Skeletal muscle tissue (tissue), 4 donors: ENCODE measurements around the gene ATPAF2. TPM values are rescaled to one million over a fixed set of nuclear protein-coding genes. Genes with fewer than 3 reads are reported as not detected.

ENCODE experiments used
- H3K27ac ChIP-seq: one replicate; pipeline ENCODE4 v1.7.0; 2013; ENCODE audit warnings: mild to moderate bottlenecking, low read depth, low read length, inconsistent platforms
- H3K27me3 ChIP-seq, 3 donors: one replicate each; pipeline ENCODE4 v1.7.0; 2013; ENCODE audit warnings: low read length in 3 of 3; ENCODE audit not compliant: control insufficient read depth in 3 of 3, insufficient read depth in 3 of 3
- H3K36me3 ChIP-seq, 3 donors: one replicate each; pipeline ENCODE4 v1.7.0; 2013; ENCODE audit warnings: low read length in 3 of 3; ENCODE audit not compliant: control insufficient read depth in 3 of 3, insufficient read depth in 3 of 3
- H3K4me1 ChIP-seq, 3 donors: one replicate each; pipeline ENCODE4 v1.7.0; 2013; ENCODE audit warnings: low read length in 3 of 3, mild to moderate bottlenecking in 3 of 3; ENCODE audit not compliant: control insufficient read depth in 3 of 3, insufficient read depth in 3 of 3
- H3K4me3 ChIP-seq, 3 donors: one replicate each; pipeline ENCODE4 v1.7.0; 2013; ENCODE audit warnings: low read length in 3 of 3
- H3K9ac ChIP-seq, 3 donors: one replicate each; pipeline ENCODE4 v1.7.0; 2013; ENCODE audit warnings: low read length in 3 of 3, mild to moderate bottlenecking in 3 of 3, moderate library complexity in 2 of 3, low read depth in 1 of 3
- H3K9me3 ChIP-seq, 3 donors: one replicate each; pipeline ENCODE4 v1.7.0; 2013; ENCODE audit warnings: low read length in 3 of 3; ENCODE audit not compliant: control insufficient read depth in 3 of 3
- total RNA-seq: library from RNA; depleted of rRNA; stranded (reverse); fragments of >200 nt; gene quantifications from one replicate; pipeline ENCODE4 v1.2.3, GENCODE V29; 2014
- donor health status: Osteomylitis.

Gene ATPAF2
- total RNA-seq, 1 donor from 2014 or later = 19.3 TPM

- Histone ChIP-seq H3K9me3 (no peaks in the 10 kb centered on the region), H3K4me1 (peaks cover 7 to 17% (median 9%) of the 10 kb centered on the region in 3 donors), H3K27ac (no peak overlapping the region), H3K4me3 (no peak overlapping the region), H3K36me3 (peaks cover 7 to 27% (median 27%) of the 10 kb centered on the region in 3 donors), H3K9ac (no peak overlapping the region), H3K27me3 (no peaks in the 10 kb centered on the region)
These were observed 27.9 kb upstream of the ATPAF2 start for GRCh38 chr17:18066866-18067265.

- Histone ChIP-seq H3K4me3 (no peak overlapping the region), H3K9ac (no peak overlapping the region), H3K36me3 (peaks cover 17 to 37% (median 37%) of the 10 kb centered on the region in 3 donors), H3K4me1 (peaks cover under 1 to 11% (median 5%) of the 10 kb centered on the region in 3 donors), H3K27me3 (no peaks in the 10 kb centered on the region), H3K27ac (no peak overlapping the region), H3K9me3 (no peaks in the 10 kb centered on the region)
These were observed 26.6 kb upstream of the ATPAF2 start for GRCh38 chr17:18065546-18065945.

GRCh38 chr17:18064053-18064452, 25.1 kb upstream of the ATPAF2 start:
- peaks cover 21 to 45% (median 42%) of the 10 kb centered on the region in 3 donors for H3K36me3 ChIP-seq

GRCh38 chr17:18059283-18059682, 20.3 kb upstream of the ATPAF2 start:
- no peak overlapping the region for H3K27ac ChIP-seq
- peaks cover 0 to 7% (median under 1%) of the 10 kb centered on the region in 3 donors for H3K4me1 ChIP-seq
- no peaks in the 10 kb centered on the region for H3K27me3 ChIP-seq
- no peak overlapping the region for H3K9ac ChIP-seq
- peaks cover 28 to 43% (median 42%) of the 10 kb centered on the region in 3 donors for H3K36me3 ChIP-seq
- no peak overlapping the region for H3K4me3 ChIP-seq
- H3K9me3 ChIP-seq = no peaks in the 10 kb centered on the region

More at GRCh38 chr17:18064053-18064452, 25.1 kb upstream of the ATPAF2 start:
- no peak overlapping the region for H3K9ac ChIP-seq
- H3K4me1 ChIP-seq = peaks cover 0 to 11% (median 5%) of the 10 kb centered on the region in 3 donors
- no peaks in the 10 kb centered on the region for H3K27me3 ChIP-seq
- no peak overlapping the region for H3K4me3 ChIP-seq
- H3K27ac ChIP-seq = peak overlapping the region; percentile 90
- H3K9me3 ChIP-seq = no peaks in the 10 kb centered on the region

- H3K9me3 ChIP-seq = no peaks in the 10 kb centered on the region
- no peak overlapping the region for H3K9ac ChIP-seq
- no peaks in the 10 kb centered on the region for H3K4me1 ChIP-seq
- no peak overlapping the region for H3K4me3 ChIP-seq
- no peak overlapping the region for H3K27ac ChIP-seq
- peaks cover 27 to 39% (median 33%) of the 10 kb centered on the region in 3 donors for H3K36me3 ChIP-seq
- no peaks in the 10 kb centered on the region for H3K27me3 ChIP-seq
These were observed 17.2 kb upstream of the ATPAF2 start for GRCh38 chr17:18056214-18056613.

- H3K4me1 ChIP-seq = no peaks in the 10 kb centered on the region
- H3K9me3 ChIP-seq = no peaks in the 10 kb centered on the region
- peaks cover 24 to 35% (median 29%) of the 10 kb centered on the region in 3 donors for H3K36me3 ChIP-seq
- H3K4me3 ChIP-seq = no peak overlapping the region
- H3K27ac ChIP-seq = no peak overlapping the region
- no peaks in the 10 kb centered on the region for H3K27me3 ChIP-seq
- H3K9ac ChIP-seq = no peak overlapping the region
These were observed 16.6 kb upstream of the ATPAF2 start for GRCh38 chr17:18055597-18055996.

DNA sequence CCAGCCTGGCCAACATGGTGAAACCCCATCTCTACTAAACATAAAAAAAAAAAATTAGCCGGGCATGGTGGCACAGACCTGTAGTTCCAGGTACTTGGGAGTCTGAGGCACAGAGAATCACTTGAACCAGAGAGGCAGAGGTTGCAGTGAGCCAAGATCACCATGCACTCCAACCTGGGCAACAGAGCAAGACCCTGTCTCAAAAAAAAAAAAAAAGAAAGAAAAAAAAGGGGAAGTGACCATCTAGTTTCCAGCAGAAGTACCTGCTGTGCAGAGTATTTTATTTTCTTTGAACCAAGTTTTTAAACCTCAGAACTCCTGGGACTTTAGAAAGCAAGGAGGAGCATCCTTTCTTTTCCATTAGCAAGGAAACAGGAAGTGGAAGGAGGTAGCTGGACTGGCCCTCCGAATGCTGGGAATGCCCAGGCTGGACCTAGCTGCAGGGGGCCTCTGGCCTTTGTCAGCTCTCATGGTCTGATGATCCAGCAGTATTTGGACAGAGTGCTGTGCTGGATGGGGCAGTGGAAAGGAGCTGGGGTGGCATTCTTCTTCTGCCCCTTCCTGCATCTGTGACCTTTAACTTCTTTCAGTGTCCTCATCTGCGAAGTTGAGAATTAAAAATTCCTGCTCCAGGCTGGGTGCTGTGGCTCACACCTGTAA, 6.9 kb upstream of the ATPAF2 start:
- no peaks in the 10 kb centered on the region for H3K27me3 ChIP-seq
- H3K4me1 ChIP-seq = peaks cover 5 to 30% (median 11%) of the 10 kb centered on the region in 3 donors
- H3K9me3 ChIP-seq = no peaks in the 10 kb centered on the region
- H3K4me3 ChIP-seq = no peak overlapping the region
- peaks cover 10 to 20% (median 20%) of the 10 kb centered on the region in 3 donors for H3K36me3 ChIP-seq
- no peak overlapping the region for H3K9ac ChIP-seq
- no peak overlapping the region for H3K27ac ChIP-seq

DNA sequence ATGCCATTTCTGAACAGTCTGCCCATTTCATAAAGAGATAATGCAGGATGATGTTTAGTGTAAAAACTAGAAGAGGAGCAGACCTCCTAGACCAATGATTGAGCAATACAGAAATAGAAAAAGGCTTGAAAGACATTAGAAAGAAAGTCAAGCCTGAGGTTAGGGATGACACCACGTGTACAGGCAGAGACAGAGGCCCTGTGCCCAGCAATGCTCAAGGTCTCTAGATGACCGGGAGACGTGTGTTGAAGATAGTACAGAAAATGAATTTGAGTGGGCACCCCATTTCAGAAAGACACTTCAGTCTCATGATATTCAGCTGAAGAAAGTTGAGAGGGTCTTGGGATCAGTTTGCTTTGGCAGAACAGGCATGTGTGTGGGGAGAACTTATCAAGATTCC, 5.6 kb upstream of the ATPAF2 start:
- H3K36me3 ChIP-seq = peaks cover 10 to 20% (median 20%) of the 10 kb centered on the region in 3 donors
- no peaks in the 10 kb centered on the region for H3K27me3 ChIP-seq
- H3K9me3 ChIP-seq = no peaks in the 10 kb centered on the region
- H3K27ac ChIP-seq = no peak overlapping the region
- no peak overlapping the region for H3K4me3 ChIP-seq
- H3K4me1 ChIP-seq = peaks cover 15 to 39% (median 21%) of the 10 kb centered on the region in 3 donors
- H3K9ac ChIP-seq = no peak overlapping the region

GRCh38 chr17:18043491-18043890, 4.5 kb upstream of the ATPAF2 start:
- Histone ChIP-seq H3K4me3 (no peak overlapping the region), H3K9ac (no peak overlapping the region), H3K27ac (no peak overlapping the region), H3K9me3 (no peaks in the 10 kb centered on the region), H3K4me1 (peaks cover 16 to 41% (median 22%) of the 10 kb centered on the region in 3 donors), H3K27me3 (no peaks in the 10 kb centered on the region), H3K36me3 (peaks cover 10 to 20% (median 20%) of the 10 kb centered on the region in 3 donors)

DNA sequence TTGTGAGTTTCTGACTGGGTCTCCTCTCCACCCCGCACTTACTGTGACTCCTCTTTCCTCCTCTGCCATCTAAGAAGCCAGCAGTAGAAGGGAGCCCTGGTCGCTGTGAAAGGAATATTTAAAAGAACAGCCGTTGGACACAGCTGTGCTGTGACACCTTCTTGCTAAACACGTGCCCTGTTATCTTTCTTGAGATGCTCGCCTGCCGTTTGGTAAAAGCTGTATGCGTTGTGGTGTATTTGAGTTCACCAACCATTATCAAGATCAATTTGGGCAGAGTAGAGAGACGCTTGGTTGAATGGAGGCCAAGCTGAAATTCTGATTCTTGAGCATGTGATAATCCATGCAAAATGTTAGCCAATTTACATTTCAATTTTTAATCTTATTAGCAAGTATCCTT, 4.0 kb upstream of the ATPAF2 start:
- Histone ChIP-seq H3K9me3 (no peaks in the 10 kb centered on the region), H3K9ac (no peak overlapping the region), H3K27me3 (no peaks in the 10 kb centered on the region), H3K4me3 (no peak overlapping the region), H3K36me3 (peaks cover 10 to 20% (median 20%) of the 10 kb centered on the region in 3 donors), H3K4me1 (peaks cover 21 to 46% (median 27%) of the 10 kb centered on the region in 3 donors), H3K27ac (no peak overlapping the region)
